ENCODE measurements around the gene PDGFA. TPM values are rescaled to one million over a fixed set of nuclear protein-coding genes. Genes with fewer than 3 reads are reported as not detected.

PDGFA gene
- 24.2 to 29.2 TPM (median 25.2 TPM) in 5 replicates for total RNA-seq (2022; extraction: Qiagen RNA extraction; ENCODE audit: low read depth)

GRCh38 chr7:519484-520390 lies at the start of gene PDGFA:
TSS of gene PDGFA (minus strand) at chr7:519846. CDS start at chr7:519001, 845 bp downstream.

Other genes with a start within 250 kb of the PDGFA start
- gene FOXL3, start 229.7 kb downstream of the PDGFA start, total RNA-seq (2022; extraction: Qiagen RNA extraction; ENCODE audit: low read depth): not detected in 5 replicates
- gene DNAAF5, start 206.9 kb upstream of the PDGFA start, total RNA-seq (2022; extraction: Qiagen RNA extraction; ENCODE audit: low read depth): 37.4 to 49.1 TPM (median 45.2 TPM) in 5 replicates
- 24.6 to 29.9 TPM (median 28.4 TPM) in 5 replicates for gene PRKAR1B, start 207.4 kb upstream of the PDGFA start, total RNA-seq (2022; extraction: Qiagen RNA extraction; ENCODE audit: low read depth)

Data from A549 treated with GW870086 at 1 μM for 4 hours (cell line).